Sigmoid colon (tissue), 3 donors: ENCODE results near the gene KCNB1.

Experiments
- POLR2A ChIP-seq, 2 donors: fragments of 450-650 bp; IDR thresholded peaks; one replicate each; pipeline ENCODE4 v1.6.1; 2016; ENCODE audit warnings: antibody characterized with exemption in 2 of 2, mild to moderate bottlenecking in 2 of 2, moderate library complexity in 2 of 2
- TF ChIP-seq, protein P1 (sequence below), 4 experiments: fragments of 450-650 bp in 3 of 4; fragments of 200-600 bp in 1 of 4; IDR thresholded peaks; one replicate each; pipeline ENCODE4 v1.5.1; 2016 to 2019; ENCODE audit warnings: antibody characterized with exemption in 4 of 4, mild to moderate bottlenecking in 3 of 4, moderate library complexity in 2 of 4

- TF ChIP-seq, protein P1, sequence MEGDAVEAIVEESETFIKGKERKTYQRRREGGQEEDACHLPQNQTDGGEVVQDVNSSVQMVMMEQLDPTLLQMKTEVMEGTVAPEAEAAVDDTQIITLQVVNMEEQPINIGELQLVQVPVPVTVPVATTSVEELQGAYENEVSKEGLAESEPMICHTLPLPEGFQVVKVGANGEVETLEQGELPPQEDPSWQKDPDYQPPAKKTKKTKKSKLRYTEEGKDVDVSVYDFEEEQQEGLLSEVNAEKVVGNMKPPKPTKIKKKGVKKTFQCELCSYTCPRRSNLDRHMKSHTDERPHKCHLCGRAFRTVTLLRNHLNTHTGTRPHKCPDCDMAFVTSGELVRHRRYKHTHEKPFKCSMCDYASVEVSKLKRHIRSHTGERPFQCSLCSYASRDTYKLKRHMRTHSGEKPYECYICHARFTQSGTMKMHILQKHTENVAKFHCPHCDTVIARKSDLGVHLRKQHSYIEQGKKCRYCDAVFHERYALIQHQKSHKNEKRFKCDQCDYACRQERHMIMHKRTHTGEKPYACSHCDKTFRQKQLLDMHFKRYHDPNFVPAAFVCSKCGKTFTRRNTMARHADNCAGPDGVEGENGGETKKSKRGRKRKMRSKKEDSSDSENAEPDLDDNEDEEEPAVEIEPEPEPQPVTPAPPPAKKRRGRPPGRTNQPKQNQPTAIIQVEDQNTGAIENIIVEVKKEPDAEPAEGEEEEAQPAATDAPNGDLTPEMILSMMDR (IDR thresholded peaks at IDR 0.05) = no peak
- no peak for TF ChIP-seq POLR2A (IDR thresholded peaks at IDR 0.05)
Measured at GRCh38 chr20:49426873-49427272, 55.6 kb downstream of the KCNB1 start.
